HFFc6 (cell line): ENCODE data around the gene CA9. TPM values are rescaled to one million over a fixed set of nuclear protein-coding genes. Genes with fewer than 3 reads are reported as not detected.

Experiments
- DNase-seq: peaks from one replicate; pipeline ENCODE4 v3.0.0-alpha.2; 2018
- H3K27ac Mint-ChIP-seq: 2 replicates; pipeline ENCODE4 v1.8.0; 2020; ENCODE audit warnings: mild to moderate bottlenecking, mixed read lengths
- H3K27me3 Mint-ChIP-seq: 2 replicates; pipeline ENCODE4 v1.8.0; 2021; ENCODE audit warnings: mild to moderate bottlenecking, moderate library complexity, mixed read lengths; ENCODE audit not compliant: insufficient read depth
- H3K36me3 Mint-ChIP-seq: 2 replicates; pipeline ENCODE4 v1.8.0; 2021; ENCODE audit warnings: low read depth, mixed read lengths
- H3K4me1 Mint-ChIP-seq: 2 replicates; pipeline ENCODE4 v1.8.0; 2020; ENCODE audit warnings: low read depth, mixed read lengths
- H3K4me3 Mint-ChIP-seq: 2 replicates; pipeline ENCODE4 v1.8.0; 2020; ENCODE audit warnings: mild to moderate bottlenecking, moderate library complexity, mixed read lengths
- H3K9me3 Mint-ChIP-seq: 2 replicates; pipeline ENCODE4 v1.8.0; 2020; ENCODE audit warnings: mild to moderate bottlenecking, mixed read lengths
- total RNA-seq, 6 experiments: library from RNA; stranded (reverse); fragmentation: NEBNext Ultra II Directional; extraction: Animal tissue kit (Norgen Biotek cat#: 25700); gene quantifications; 2 replicates in 1 of 6; 3 replicates in 5 of 6; pipeline ENCODE4 v1.2.3, GENCODE V29; 2021
- TF ChIP-seq, protein P1 (sequence below): fragments of 200-600 bp; sonication (generic); IDR thresholded peaks from 2 replicates; pipeline ENCODE4 v1.5.0; 2021; ENCODE audit warnings: antibody characterized with exemption, mild to moderate bottlenecking

Gene CA9
- total RNA-seq, 6 experiments from 2014 or later = 0.28 TPM; not detected in 5

GRCh38 chr9:35705836-35706430 is 32.2 kb downstream of the CA9 start:
- peaks cover 47% of the 10 kb centered on the region for H3K36me3 Mint-ChIP-seq
- TF ChIP-seq, protein P1, sequence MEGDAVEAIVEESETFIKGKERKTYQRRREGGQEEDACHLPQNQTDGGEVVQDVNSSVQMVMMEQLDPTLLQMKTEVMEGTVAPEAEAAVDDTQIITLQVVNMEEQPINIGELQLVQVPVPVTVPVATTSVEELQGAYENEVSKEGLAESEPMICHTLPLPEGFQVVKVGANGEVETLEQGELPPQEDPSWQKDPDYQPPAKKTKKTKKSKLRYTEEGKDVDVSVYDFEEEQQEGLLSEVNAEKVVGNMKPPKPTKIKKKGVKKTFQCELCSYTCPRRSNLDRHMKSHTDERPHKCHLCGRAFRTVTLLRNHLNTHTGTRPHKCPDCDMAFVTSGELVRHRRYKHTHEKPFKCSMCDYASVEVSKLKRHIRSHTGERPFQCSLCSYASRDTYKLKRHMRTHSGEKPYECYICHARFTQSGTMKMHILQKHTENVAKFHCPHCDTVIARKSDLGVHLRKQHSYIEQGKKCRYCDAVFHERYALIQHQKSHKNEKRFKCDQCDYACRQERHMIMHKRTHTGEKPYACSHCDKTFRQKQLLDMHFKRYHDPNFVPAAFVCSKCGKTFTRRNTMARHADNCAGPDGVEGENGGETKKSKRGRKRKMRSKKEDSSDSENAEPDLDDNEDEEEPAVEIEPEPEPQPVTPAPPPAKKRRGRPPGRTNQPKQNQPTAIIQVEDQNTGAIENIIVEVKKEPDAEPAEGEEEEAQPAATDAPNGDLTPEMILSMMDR = no peak
- no peak overlapping the region for H3K27ac Mint-ChIP-seq
- H3K9me3 Mint-ChIP-seq = no peaks in the 10 kb centered on the region
- DNase-seq = no peak
- H3K4me3 Mint-ChIP-seq = no peak overlapping the region
- H3K27me3 Mint-ChIP-seq = peaks cover 3% of the 10 kb centered on the region
- no peaks in the 10 kb centered on the region for H3K4me1 Mint-ChIP-seq

DNA sequence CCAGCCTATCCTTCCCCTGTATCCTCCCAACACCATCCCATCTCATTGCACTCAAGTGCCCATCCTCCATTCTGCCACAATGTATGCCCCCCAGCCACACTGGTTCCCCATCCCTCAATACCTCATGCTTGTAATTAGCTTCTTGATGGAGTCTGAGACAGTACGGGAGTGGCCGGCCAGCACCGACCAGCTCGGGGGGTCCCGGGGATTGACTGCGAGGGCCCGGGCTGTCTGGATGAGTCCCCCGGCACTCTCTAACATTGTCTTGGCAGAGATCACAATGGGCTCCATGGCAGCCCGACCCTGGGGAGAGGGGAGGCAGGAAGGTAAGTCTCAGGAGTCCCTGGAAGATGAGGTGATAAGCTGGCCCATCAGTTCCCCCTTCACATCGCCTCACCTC is 33.2 kb downstream of the CA9 start:
- no peaks in the 10 kb centered on the region for H3K4me1 Mint-ChIP-seq
- H3K27me3 Mint-ChIP-seq = peaks cover 3% of the 10 kb centered on the region
- no peaks in the 10 kb centered on the region for H3K9me3 Mint-ChIP-seq
- DNase-seq = no peak
- H3K4me3 Mint-ChIP-seq = no peak overlapping the region
- H3K27ac Mint-ChIP-seq = peak overlapping the region; percentile 21; the same call in 1 of the 2 replicates
- H3K36me3 Mint-ChIP-seq = peaks cover 55% of the 10 kb centered on the region
- TF ChIP-seq, protein P1 = no peak

DNA sequence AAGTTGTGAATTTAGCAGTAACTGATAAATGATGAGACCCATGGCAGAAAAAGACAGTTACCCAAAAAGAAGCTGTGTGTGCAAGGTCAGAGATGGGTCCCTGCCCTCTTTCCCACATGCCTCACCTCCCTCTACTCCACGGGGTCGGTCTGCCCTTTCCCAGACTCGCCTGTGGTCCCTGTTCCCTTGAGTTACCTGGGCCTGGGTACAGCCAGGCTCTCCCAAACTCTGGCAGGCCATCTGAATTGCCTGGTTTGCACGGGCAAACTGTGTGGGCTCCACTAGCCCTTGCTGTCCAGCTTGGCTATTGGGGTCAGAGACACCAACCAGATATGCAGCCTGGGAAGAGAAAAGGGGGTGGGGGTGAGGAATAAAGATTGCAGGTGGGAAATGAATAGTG is 34.4 kb downstream of the CA9 start:
- H3K4me1 Mint-ChIP-seq = no peaks in the 10 kb centered on the region
- no peak for DNase-seq
- H3K4me3 Mint-ChIP-seq = no peak overlapping the region
- no peaks in the 10 kb centered on the region for H3K9me3 Mint-ChIP-seq
- H3K27me3 Mint-ChIP-seq = peaks cover 3% of the 10 kb centered on the region
- H3K36me3 Mint-ChIP-seq = peaks cover 59% of the 10 kb centered on the region
- TF ChIP-seq, protein P1 = no peak
- H3K27ac Mint-ChIP-seq = peak overlapping the region; percentile 23; the same call in 1 of the 2 replicates

- Mint-ChIP-seq H3K27ac (peak overlapping the region; percentile 21; the same call in 1 of the 2 replicates), H3K9me3 (no peaks in the 10 kb centered on the region), H3K4me1 (peaks cover 6% of the 10 kb centered on the region; the same call in 1 of the 2 replicates), H3K36me3 (peaks cover 63% of the 10 kb centered on the region), H3K27me3 (no peaks in the 10 kb centered on the region; the same call in none of the 2 replicates), H3K4me3 (no peak overlapping the region)
- TF ChIP-seq, protein P1 = no peak
- no peak for DNase-seq
Observed at GRCh38 chr9:35710818-35711500, 37.2 kb downstream of the CA9 start.

GRCh38 chr9:35711501-35712428 is 38.0 kb downstream of the CA9 start:
- Mint-ChIP-seq H3K9me3 (no peaks in the 10 kb centered on the region), H3K27me3 (no peaks in the 10 kb centered on the region; the same call in none of the 2 replicates)
- TF ChIP-seq, protein P1 = no peak

More at GRCh38 chr9:35711501-35712428, 38.0 kb downstream of the CA9 start:
- Mint-ChIP-seq H3K4me3 (no peak overlapping the region), H3K36me3 (peaks cover 67% of the 10 kb centered on the region), H3K27ac (no peak overlapping the region; the same call in 1 of the 2 replicates), H3K4me1 (peaks cover 14% of the 10 kb centered on the region; the same call in 1 of the 2 replicates)
- no peak for DNase-seq
